Measurements from ENCODE around the gene CYP4F22. TPM values are rescaled to one million over a fixed set of nuclear protein-coding genes. Genes with fewer than 3 reads are reported as not detected.

The CYP4F22 gene
- total RNA-seq, 6 donors from 2014 or later, result 0.11 to 3.1 (median 0.20) TPM; not detected in 1

DNA sequence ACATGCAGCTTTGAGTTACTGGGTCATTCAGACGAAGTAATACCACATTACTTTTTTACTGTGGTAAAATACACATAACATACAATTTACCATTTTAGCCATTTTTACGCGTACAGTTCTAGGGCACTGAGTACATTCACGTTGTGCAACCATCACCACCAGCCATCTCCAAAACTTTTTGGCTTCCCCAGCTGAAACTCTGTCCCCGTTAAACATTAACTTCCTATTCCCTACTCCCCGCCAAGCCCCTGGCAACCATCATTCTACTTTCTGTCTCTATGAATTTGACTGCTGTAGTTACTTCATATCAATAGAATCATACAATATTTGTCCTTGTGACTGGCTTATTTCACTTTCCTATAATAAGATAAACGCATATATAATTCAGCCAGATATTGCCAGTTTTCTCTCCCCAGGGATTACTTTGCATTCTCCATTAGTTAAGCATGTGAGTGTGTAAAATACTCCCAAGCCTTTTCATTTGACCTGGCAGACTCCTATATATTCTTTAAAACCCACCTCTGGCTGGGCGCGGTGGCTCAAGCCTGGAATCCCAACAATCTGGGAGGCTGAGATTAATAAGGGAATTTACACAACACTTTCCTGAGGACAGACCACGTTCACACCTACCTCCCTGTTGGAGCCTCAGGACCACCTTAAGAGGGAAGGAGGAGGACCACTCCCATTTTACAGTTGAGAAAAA, 10.0 kb upstream of the CYP4F22 start:
- no peaks in the 10 kb centered on the region for H3K4me1 ChIP-seq
- H3K36me3 ChIP-seq, result no peaks in the 10 kb centered on the region
- WGBS, 2 donors, result 65 to 72% methylated on average over 10 of the region's 10 CpGs
- H3K27me3 ChIP-seq, result no peaks in the 10 kb centered on the region
- H3K27ac ChIP-seq, result no peak overlapping the region
- ATAC-seq (ENCODE audit: low FRiP score in 2 of 2) (no peak), DNase-seq (no peak)
- no peak overlapping the region for H3K4me3 ChIP-seq
- TF ChIP-seq POLR2A (IDR thresholded peaks at IDR 0.05), result no peak
- TF ChIP-seq POLR2AphosphoS5 (IDR thresholded peaks at IDR 0.05), result no peak
- TF ChIP-seq EP300 (IDR thresholded peaks at IDR 0.05), result no peak
- TF ChIP-seq, protein P1, sequence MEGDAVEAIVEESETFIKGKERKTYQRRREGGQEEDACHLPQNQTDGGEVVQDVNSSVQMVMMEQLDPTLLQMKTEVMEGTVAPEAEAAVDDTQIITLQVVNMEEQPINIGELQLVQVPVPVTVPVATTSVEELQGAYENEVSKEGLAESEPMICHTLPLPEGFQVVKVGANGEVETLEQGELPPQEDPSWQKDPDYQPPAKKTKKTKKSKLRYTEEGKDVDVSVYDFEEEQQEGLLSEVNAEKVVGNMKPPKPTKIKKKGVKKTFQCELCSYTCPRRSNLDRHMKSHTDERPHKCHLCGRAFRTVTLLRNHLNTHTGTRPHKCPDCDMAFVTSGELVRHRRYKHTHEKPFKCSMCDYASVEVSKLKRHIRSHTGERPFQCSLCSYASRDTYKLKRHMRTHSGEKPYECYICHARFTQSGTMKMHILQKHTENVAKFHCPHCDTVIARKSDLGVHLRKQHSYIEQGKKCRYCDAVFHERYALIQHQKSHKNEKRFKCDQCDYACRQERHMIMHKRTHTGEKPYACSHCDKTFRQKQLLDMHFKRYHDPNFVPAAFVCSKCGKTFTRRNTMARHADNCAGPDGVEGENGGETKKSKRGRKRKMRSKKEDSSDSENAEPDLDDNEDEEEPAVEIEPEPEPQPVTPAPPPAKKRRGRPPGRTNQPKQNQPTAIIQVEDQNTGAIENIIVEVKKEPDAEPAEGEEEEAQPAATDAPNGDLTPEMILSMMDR (IDR thresholded peaks at IDR 0.05), result no peak
- H3K9me3 ChIP-seq, result no peaks in the 10 kb centered on the region

DNA sequence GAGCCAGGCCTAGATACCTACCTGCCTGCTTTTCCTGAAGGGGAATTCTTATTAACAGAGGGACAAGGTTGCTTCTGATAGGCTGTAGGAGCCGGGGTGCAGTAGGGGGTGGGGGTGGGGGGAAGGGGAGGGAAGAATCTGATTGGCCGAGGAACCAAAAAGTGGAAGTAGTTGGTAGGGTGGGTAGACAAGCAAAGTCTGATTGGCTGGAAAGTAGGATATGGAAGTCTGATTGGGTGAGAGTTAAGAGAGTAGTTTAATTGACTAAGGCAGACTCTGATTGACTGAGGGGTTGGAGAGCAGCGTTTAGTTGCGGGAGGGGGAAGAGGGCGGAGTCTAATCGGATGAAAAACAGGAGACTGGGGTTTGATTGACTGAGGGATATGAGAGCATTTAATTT, 9.4 kb upstream of the CYP4F22 start:
- Histone ChIP-seq H3K27ac (no peak overlapping the region), H3K9me3 (no peaks in the 10 kb centered on the region), H3K4me3 (no peak overlapping the region), H3K4me1 (no peaks in the 10 kb centered on the region), H3K27me3 (no peaks in the 10 kb centered on the region), H3K36me3 (no peaks in the 10 kb centered on the region)
- WGBS, 2 donors, result 62 to 65% methylated on average over 6 of the region's 6 CpGs
- TF ChIP-seq POLR2AphosphoS5 (IDR thresholded peaks at IDR 0.05) (no peak), EP300 (IDR thresholded peaks at IDR 0.05) (no peak), POLR2A (IDR thresholded peaks at IDR 0.05) (no peak)
- TF ChIP-seq, protein P1 (IDR thresholded peaks at IDR 0.05), result no peak
- DNase-seq (no peak), ATAC-seq (ENCODE audit: low FRiP score in 2 of 2) (no peak)

DNA sequence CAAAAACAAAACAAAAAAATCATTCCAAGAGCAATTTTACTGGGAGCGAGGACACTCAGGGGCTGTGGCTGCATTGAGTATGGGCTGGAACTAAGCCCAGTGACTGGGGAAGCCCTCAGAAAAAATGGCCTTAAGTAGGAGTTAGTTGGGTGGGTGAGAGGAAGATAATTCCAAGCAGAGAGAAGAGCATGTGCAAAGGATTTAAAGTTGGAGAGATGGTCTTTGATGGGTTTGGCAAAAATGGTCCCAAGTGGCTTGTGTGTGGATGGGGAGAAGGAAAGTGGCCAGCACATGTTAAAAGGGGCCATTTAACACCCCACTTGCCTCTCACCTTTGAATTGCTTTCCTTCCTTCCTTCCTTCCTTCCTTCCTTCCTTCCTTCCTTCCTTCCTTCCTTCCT, 6.7 kb upstream of the CYP4F22 start:
- TF ChIP-seq, protein P1 (IDR thresholded peaks at IDR 0.05), result no peak
- TF ChIP-seq EP300 (IDR thresholded peaks at IDR 0.05), result no peak
- no peak for TF ChIP-seq POLR2AphosphoS5 (IDR thresholded peaks at IDR 0.05)
- TF ChIP-seq POLR2A (IDR thresholded peaks at IDR 0.05), result no peak
- H3K4me1 ChIP-seq, result no peaks in the 10 kb centered on the region
- no peaks in the 10 kb centered on the region for H3K27me3 ChIP-seq
- ATAC-seq (ENCODE audit: low FRiP score in 2 of 2), result no peak
- H3K9me3 ChIP-seq, result no peaks in the 10 kb centered on the region
- no peak overlapping the region for H3K4me3 ChIP-seq
- 42 to 44% methylated on average over 1 of the region's 1 CpG for WGBS, 2 donors
- H3K27ac ChIP-seq, result no peak overlapping the region
- DNase-seq, result no peak
- no peaks in the 10 kb centered on the region for H3K36me3 ChIP-seq

DNA sequence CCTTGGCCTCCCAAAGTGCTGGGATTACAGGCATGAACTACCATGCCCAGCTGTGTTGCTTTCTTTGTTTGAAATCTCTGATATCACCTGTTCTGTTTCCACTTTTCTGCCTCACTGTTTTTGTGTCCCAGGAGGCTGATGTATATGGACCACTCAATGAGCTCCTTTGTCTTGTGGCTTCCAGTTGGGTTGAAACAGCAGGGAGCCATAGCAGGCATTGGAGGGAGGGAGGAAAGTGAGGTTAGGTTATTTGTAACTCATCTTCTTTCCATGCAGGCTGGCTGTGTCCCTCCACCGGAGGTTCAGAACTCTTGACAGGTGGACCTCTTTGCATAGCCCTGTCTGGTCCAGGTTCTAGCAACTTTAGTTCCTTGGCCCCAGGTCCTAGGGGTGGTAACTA, 6.1 kb upstream of the CYP4F22 start:
- 75 to 80% methylated on average over 1 of the region's 1 CpG for WGBS, 2 donors

More for the DNA sequence above, 6.1 kb upstream of the CYP4F22 start:
- H3K4me1 ChIP-seq, result no peaks in the 10 kb centered on the region
- DNase-seq, result no peak
- TF ChIP-seq POLR2A (IDR thresholded peaks at IDR 0.05), result no peak
- TF ChIP-seq, protein P1 (IDR thresholded peaks at IDR 0.05), result no peak
- no peak for TF ChIP-seq POLR2AphosphoS5 (IDR thresholded peaks at IDR 0.05)
- TF ChIP-seq EP300 (IDR thresholded peaks at IDR 0.05), result no peak
- no peak overlapping the region for H3K27ac ChIP-seq
- no peaks in the 10 kb centered on the region for H3K9me3 ChIP-seq
- no peaks in the 10 kb centered on the region for H3K27me3 ChIP-seq
- no peak overlapping the region for H3K4me3 ChIP-seq
- no peak for ATAC-seq (ENCODE audit: low FRiP score in 2 of 2)
- H3K36me3 ChIP-seq, result no peaks in the 10 kb centered on the region
